ENCODE measurements around the gene XKR8.

- TF ChIP-seq SUZ12 (IDR thresholded peaks at IDR 0.05; ENCODE audit: extremely low read depth, insufficient read depth, insufficient read length) (no peak), YY1 (IDR thresholded peaks at IDR 0.05; ENCODE audit: insufficient read depth, insufficient read length) (no peak), ZNF274 (IDR thresholded peaks at IDR 0.05; ENCODE audit: low read depth, low read length) (no peak)
Measured at GRCh38 chr1:27936370-27936769, 23.4 kb upstream of the XKR8 start.

All from NT2/D1 (cell line).